GM19324 (cell line): Measurements from ENCODE around the gene OR7A17.

ENCODE experiments used
- ATAC-seq: cut with Tn5 transposase; IDR thresholded peaks from one replicate; pipeline ENCODE4 v1.9.1; 2021; ENCODE audit warnings: mild to moderate bottlenecking, moderate library complexity; ENCODE audit not compliant: unreplicated experiment, low FRiP score

Gene OR7A17

GRCh38 chr19:14886032-14886431, at the start of gene OR7A17:
Gene OR7A17, minus strand, starts transcription at chr19:14886132. Its CDS starts 4,777 bp downstream, at chr19:14881355.
- no peak for ATAC-seq

- no peak for ATAC-seq
These were observed 47.6 kb upstream of the OR7A17 start for GRCh38 chr19:14933506-14933905.

- no peak for ATAC-seq
These were observed 30.9 kb upstream of the OR7A17 start for GRCh38 chr19:14916848-14917247.

GRCh38 chr19:14915116-14915515, 29.2 kb upstream of the OR7A17 start:
- no peak for ATAC-seq

GRCh38 chr19:14906711-14907110, 20.8 kb upstream of the OR7A17 start:
- no peak for ATAC-seq

GRCh38 chr19:14901675-14902260, 15.8 kb upstream of the OR7A17 start:
- ATAC-seq: no peak

- no peak for ATAC-seq
These were observed 4.9 kb upstream of the OR7A17 start for GRCh38 chr19:14890643-14891379.

GRCh38 chr19:14889994-14890642, 4.2 kb upstream of the OR7A17 start:
- no peak for ATAC-seq

GRCh38 chr19:14871619-14872230, 14.2 kb downstream of the OR7A17 start:
- no peak for ATAC-seq

- no peak for ATAC-seq
These were observed 17.4 kb downstream of the OR7A17 start for GRCh38 chr19:14868497-14868896.

GRCh38 chr19:14848822-14849221, 37.1 kb downstream of the OR7A17 start, which contains the start of gene OR7A10:
Gene OR7A10, minus strand, starts transcription at chr19:14848922. Its CDS starts 7,045 bp downstream, at chr19:14841877.
- ATAC-seq: no peak

GRCh38 chr19:14843578-14843977, 42.4 kb downstream of the OR7A17 start:
- no peak for ATAC-seq

- no peak for ATAC-seq
These were observed 42.8 kb downstream of the OR7A17 start for GRCh38 chr19:14843169-14843568.

GRCh38 chr19:14840206-14840605, 45.7 kb downstream of the OR7A17 start:
- ATAC-seq: no peak

- no peak for ATAC-seq
These were observed 48.5 kb downstream of the OR7A17 start for GRCh38 chr19:14837391-14837790.

- ATAC-seq: no peak
These were observed 50.9 kb downstream of the OR7A17 start, which contains the start of the genes OR7A5 and OR7C1 for GRCh38 chr19:14835011-14835410. Gene OR7A5, minus strand, starts transcription at chr19:14835185. Its CDS starts 6,944 bp downstream, at chr19:14828241. Gene OR7C1, minus strand, starts transcription at chr19:14835185. Its CDS starts 35,049 bp downstream, at chr19:14800136.

GRCh38 chr19:14830702-14831101, 55.2 kb downstream of the OR7A17 start:
- no peak for ATAC-seq
